HepG2 (cell line): ENCODE data around the gene PLA2G4D. TPM values are rescaled to one million over a fixed set of nuclear protein-coding genes. Genes with fewer than 3 reads are reported as not detected.
A peak's percentile ranks its signal among the peaks of the same experiment; 100 is the strongest.

Experiments used
- AHR ChIP-seq: IDR thresholded peaks from 2 replicates; pipeline ENCODE4 v1.6.1; 2018; ENCODE audit warnings: missing genetic modification reagents, missing compliant biosample characterization
- ATM ChIP-seq: fragments of 450-650 bp; IDR thresholded peaks from 2 replicates; pipeline ENCODE4 v1.7.1; 2017; ENCODE audit warnings: mild to moderate bottlenecking, borderline replicate concordance
- CBX1 ChIP-seq: IDR thresholded peaks from one replicate; pipeline ENCODE4 v1.6.1; 2016; ENCODE audit warnings: antibody characterized with exemption, low read depth
- FUBP1 ChIP-seq: sonication (generic); formaldehyde crosslinking; IDR thresholded peaks from 2 replicates; pipeline ENCODE4 v1.5.1; 2020; ENCODE audit warnings: missing genetic modification reagents, mild to moderate bottlenecking, borderline replicate concordance
- GMEB1 ChIP-seq: sonication (generic); formaldehyde crosslinking; IDR thresholded peaks from 2 replicates; pipeline ENCODE4 v1.5.1; 2020; ENCODE audit warnings: missing genetic modification reagents, mild to moderate bottlenecking, borderline replicate concordance
- MAFG ChIP-seq: sonication (generic); formaldehyde crosslinking; IDR thresholded peaks from 2 replicates; pipeline ENCODE4 v1.5.1; 2020; ENCODE audit warnings: mild to moderate bottlenecking, missing genetic modification reagents
- NFYC ChIP-seq: IDR thresholded peaks from 2 replicates; pipeline ENCODE4 v1.6.1; 2016; ENCODE audit warnings: missing genetic modification reagents, missing compliant biosample characterization
- SALL1 ChIP-seq: sonication (generic); formaldehyde crosslinking; IDR thresholded peaks from 2 replicates; pipeline ENCODE4 v1.8.0; 2022; ENCODE audit warnings: mild to moderate bottlenecking, missing genetic modification reagents
- SNAI1 ChIP-seq: sonication (generic); formaldehyde crosslinking; IDR thresholded peaks from 2 replicates; pipeline ENCODE4 v1.5.0; 2020; ENCODE audit warnings: mild to moderate bottlenecking, missing genetic modification reagents, borderline replicate concordance
- TEF ChIP-seq: sonication (generic); formaldehyde crosslinking; IDR thresholded peaks from 2 replicates; pipeline ENCODE4 v1.5.0; 2020; ENCODE audit warnings: missing genetic modification reagents
- THYN1 ChIP-seq: sonication (generic); formaldehyde crosslinking; IDR thresholded peaks from 2 replicates; pipeline ENCODE4 v1.8.1; 2023; ENCODE audit warnings: low read depth, mild to moderate bottlenecking, moderate library complexity, missing genetic modification reagents, borderline replicate concordance
- TOE1 ChIP-seq: sonication (generic); formaldehyde crosslinking; IDR thresholded peaks from 2 replicates; pipeline ENCODE4 v1.4.0; 2020; ENCODE audit warnings: mild to moderate bottlenecking, missing genetic modification reagents
- ZBTB7A ChIP-seq: sonication (generic); formaldehyde crosslinking; IDR thresholded peaks from 2 replicates; pipeline ENCODE4 v1.8.0; 2022; ENCODE audit warnings: mild to moderate bottlenecking, missing genetic modification reagents
- ZNF562 ChIP-seq: sonication (generic); formaldehyde crosslinking; IDR thresholded peaks from 2 replicates; pipeline ENCODE4 v1.8.0; 2022; ENCODE audit warnings: missing genetic modification reagents, borderline replicate concordance
- polyA plus RNA-seq, 8 experiments: library from polyadenylated mRNA; depleted of rRNA in 3 of 8; stranded (reverse) in 7 of 8; unstranded in 1 of 8; fragments of >200 nt; fragmentation: Illumina TruSeq in 4 of 8; extraction: Trizol in 4 of 8; gene quantifications; 2 replicates each; pipeline versions ENCODE4 v1.2.1 to v1.2.3, GENCODE V29; 2011 to 2016; ENCODE audit warnings: low read depth in 4 of 8, missing spikeins in 1 of 8, mixed read lengths in 1 of 8; ENCODE audit not compliant: insufficient read depth in 1 of 8
- total RNA-seq, 5 experiments: library from RNA; depleted of rRNA; stranded (reverse); fragments of >200 nt; fragmentation: Illumina TruSeq; extraction: Trizol; gene quantifications; 2 replicates each; pipeline ENCODE4 v1.2.3, GENCODE V29; 2016; ENCODE audit warnings: low read depth in 1 of 5
- TF ChIP-seq, protein P1 (sequence below): IDR thresholded peaks from 2 replicates; pipeline ENCODE4 v1.6.1; 2016; ENCODE audit warnings: missing genetic modification reagents, missing compliant biosample characterization
- TF ChIP-seq, protein P2 (sequence below): sonication (generic); formaldehyde crosslinking; IDR thresholded peaks from 2 replicates; pipeline ENCODE4 v1.4.0; 2020; ENCODE audit warnings: low read depth, mild to moderate bottlenecking, missing genetic modification reagents
- TF ChIP-seq, protein P3 (sequence below): sonication (generic); formaldehyde crosslinking; IDR thresholded peaks from 2 replicates; pipeline ENCODE4 v1.4.0; 2020; ENCODE audit warnings: missing genetic modification reagents

Gene PLA2G4D
- total and polyA plus RNA-seq, 2 of the 13 experiments (the other 11 are each of a cell fraction or from before 2014, with no cell fraction given), result 0.04 to 0.21 TPM

- TF ChIP-seq TOE1 (CRISPR knock-in tag) (no peak), TEF (CRISPR knock-in tag) (no peak), NFYC (CRISPR knock-in tag) (no peak), FUBP1 (CRISPR knock-in tag) (no peak), GMEB1 (0 out of 2 replicates have a peak, but pooled peaks have one; percentile 24), SALL1 (CRISPR knock-in tag) (peak; percentile 48), AHR (CRISPR knock-in tag) (peak; percentile 31; the same call in 1 of the 2 replicates), MAFG (no peak), CBX1 (peak; percentile 59), SNAI1 (CRISPR knock-in tag) (no peak), ZBTB7A (CRISPR knock-in tag) (no peak), ZNF562 (CRISPR knock-in tag) (no peak), ATM (no peak), THYN1 (no peak)
- TF ChIP-seq, protein P1, sequence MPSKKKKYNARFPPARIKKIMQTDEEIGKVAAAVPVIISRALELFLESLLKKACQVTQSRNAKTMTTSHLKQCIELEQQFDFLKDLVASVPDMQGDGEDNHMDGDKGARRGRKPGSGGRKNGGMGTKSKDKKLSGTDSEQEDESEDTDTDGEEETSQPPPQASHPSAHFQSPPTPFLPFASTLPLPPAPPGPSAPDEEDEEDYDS, result peak; percentile 27; the same call in 1 of the 2 replicates
- TF ChIP-seq, protein P2, sequence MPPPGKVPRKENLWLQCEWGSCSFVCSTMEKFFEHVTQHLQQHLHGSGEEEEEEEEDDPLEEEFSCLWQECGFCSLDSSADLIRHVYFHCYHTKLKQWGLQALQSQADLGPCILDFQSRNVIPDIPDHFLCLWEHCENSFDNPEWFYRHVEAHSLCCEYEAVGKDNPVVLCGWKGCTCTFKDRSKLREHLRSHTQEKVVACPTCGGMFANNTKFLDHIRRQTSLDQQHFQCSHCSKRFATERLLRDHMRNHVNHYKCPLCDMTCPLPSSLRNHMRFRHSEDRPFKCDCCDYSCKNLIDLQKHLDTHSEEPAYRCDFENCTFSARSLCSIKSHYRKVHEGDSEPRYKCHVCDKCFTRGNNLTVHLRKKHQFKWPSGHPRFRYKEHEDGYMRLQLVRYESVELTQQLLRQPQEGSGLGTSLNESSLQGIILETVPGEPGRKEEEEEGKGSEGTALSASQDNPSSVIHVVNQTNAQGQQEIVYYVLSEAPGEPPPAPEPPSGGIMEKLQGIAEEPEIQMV (CRISPR knock-in tag), result 0 out of 2 replicates have a peak, but pooled peaks have one; percentile 13
- TF ChIP-seq, protein P3, sequence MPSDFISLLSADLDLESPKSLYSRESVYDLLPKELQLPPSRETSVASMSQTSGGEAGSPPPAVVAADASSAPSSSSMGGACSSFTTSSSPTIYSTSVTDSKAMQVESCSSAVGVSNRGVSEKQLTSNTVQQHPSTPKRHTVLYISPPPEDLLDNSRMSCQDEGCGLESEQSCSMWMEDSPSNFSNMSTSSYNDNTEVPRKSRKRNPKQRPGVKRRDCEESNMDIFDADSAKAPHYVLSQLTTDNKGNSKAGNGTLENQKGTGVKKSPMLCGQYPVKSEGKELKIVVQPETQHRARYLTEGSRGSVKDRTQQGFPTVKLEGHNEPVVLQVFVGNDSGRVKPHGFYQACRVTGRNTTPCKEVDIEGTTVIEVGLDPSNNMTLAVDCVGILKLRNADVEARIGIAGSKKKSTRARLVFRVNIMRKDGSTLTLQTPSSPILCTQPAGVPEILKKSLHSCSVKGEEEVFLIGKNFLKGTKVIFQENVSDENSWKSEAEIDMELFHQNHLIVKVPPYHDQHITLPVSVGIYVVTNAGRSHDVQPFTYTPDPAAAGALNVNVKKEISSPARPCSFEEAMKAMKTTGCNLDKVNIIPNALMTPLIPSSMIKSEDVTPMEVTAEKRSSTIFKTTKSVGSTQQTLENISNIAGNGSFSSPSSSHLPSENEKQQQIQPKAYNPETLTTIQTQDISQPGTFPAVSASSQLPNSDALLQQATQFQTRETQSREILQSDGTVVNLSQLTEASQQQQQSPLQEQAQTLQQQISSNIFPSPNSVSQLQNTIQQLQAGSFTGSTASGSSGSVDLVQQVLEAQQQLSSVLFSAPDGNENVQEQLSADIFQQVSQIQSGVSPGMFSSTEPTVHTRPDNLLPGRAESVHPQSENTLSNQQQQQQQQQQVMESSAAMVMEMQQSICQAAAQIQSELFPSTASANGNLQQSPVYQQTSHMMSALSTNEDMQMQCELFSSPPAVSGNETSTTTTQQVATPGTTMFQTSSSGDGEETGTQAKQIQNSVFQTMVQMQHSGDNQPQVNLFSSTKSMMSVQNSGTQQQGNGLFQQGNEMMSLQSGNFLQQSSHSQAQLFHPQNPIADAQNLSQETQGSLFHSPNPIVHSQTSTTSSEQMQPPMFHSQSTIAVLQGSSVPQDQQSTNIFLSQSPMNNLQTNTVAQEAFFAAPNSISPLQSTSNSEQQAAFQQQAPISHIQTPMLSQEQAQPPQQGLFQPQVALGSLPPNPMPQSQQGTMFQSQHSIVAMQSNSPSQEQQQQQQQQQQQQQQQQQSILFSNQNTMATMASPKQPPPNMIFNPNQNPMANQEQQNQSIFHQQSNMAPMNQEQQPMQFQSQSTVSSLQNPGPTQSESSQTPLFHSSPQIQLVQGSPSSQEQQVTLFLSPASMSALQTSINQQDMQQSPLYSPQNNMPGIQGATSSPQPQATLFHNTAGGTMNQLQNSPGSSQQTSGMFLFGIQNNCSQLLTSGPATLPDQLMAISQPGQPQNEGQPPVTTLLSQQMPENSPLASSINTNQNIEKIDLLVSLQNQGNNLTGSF (CRISPR knock-in tag), result no peak
Observed at GRCh38 chr15:42056934-42057798, 37.2 kb downstream of the PLA2G4D start (continued).
